Lung (tissue), 12 donors: Measurements from ENCODE around the gene PCSK1N. TPM values are rescaled to one million over a fixed set of nuclear protein-coding genes. Genes with fewer than 3 reads are reported as not detected.

Source experiments
- ATAC-seq: fragments of 200-7000 bp; cut with Tn5 transposase; one replicate; pipeline ENCODE4 v1.9.1; 2020; ENCODE audit warnings: moderate number of reproducible peaks; ENCODE audit not compliant: insufficient read depth, low FRiP score
- DNase-seq, 3 donors: peaks; one replicate each; pipeline ENCODE4 v3.0.0-alpha.2; 2013 to 2017
- H3K27ac ChIP-seq, 2 donors: one replicate each; pipeline ENCODE4 v1.5.1; 2013; ENCODE audit warnings: mild to moderate bottlenecking in 2 of 2, moderate library complexity in 2 of 2, control low read depth in 1 of 2, inconsistent platforms in 1 of 2, low read depth in 1 of 2, low read length in 1 of 2
- H3K27me3 ChIP-seq, 3 donors: one replicate each; pipeline ENCODE4 v1.5.1; 2013; ENCODE audit warnings: low read length in 2 of 3; ENCODE audit not compliant: control insufficient read depth in 3 of 3, insufficient read depth in 3 of 3
- H3K36me3 ChIP-seq, 4 donors: one replicate each; pipeline ENCODE4 v1.5.1; 2013; ENCODE audit warnings: low read length in 4 of 4, mild to moderate bottlenecking in 1 of 4, moderate library complexity in 1 of 4; ENCODE audit not compliant: control insufficient read depth in 4 of 4, insufficient read depth in 4 of 4
- H3K4me1 ChIP-seq, 5 donors: one replicate each; pipeline ENCODE4 v1.5.1; 2013; ENCODE audit warnings: low read length in 5 of 5, mild to moderate bottlenecking in 2 of 5, moderate library complexity in 1 of 5; ENCODE audit not compliant: control insufficient read depth in 5 of 5, insufficient read depth in 5 of 5
- H3K4me3 ChIP-seq: one replicate; pipeline ENCODE4 v1.5.1; 2013; ENCODE audit warnings: mild to moderate bottlenecking, control low read depth, moderate library complexity
- H3K9ac ChIP-seq, 2 donors: one replicate each; pipeline ENCODE4 v1.5.1; 2013; ENCODE audit warnings: low read length in 2 of 2, control low read depth in 1 of 2; ENCODE audit not compliant: insufficient read depth in 1 of 2
- H3K9me3 ChIP-seq, 4 donors: one replicate each; pipeline ENCODE4 v1.5.1; 2013; ENCODE audit warnings: low read length in 3 of 4, mild to moderate bottlenecking in 1 of 4, moderate library complexity in 1 of 4; ENCODE audit not compliant: control insufficient read depth in 4 of 4, insufficient read depth in 3 of 4
- WGBS, 2 donors: extraction: QIAGEN DNeasy Blood & Tissue Kit; methylation state at CpG; one replicate each; pipeline ENCODE4 v1.1.7; 2013; 5-methylcytosine and 5-hydroxymethylcytosine counted together
- polyA plus RNA-seq, 2 donors: library from polyadenylated mRNA; stranded (reverse); fragments of 200-250 nt; gene quantifications; one replicate each; pipeline ENCODE4 v1.2.1, GENCODE V29; 2013
- total RNA-seq, 2 donors: library from RNA; depleted of rRNA in 1 of 2; stranded (reverse); fragments of >200 nt in 1 of 2; gene quantifications; one replicate each; pipeline ENCODE4 v1.2.1, GENCODE V29; 2014 to 2021
- TF ChIP-seq, protein P1 (sequence below): IDR thresholded peaks from 2 replicates; pipeline ENCODE4 v1.5.1; 2012; ENCODE audit warnings: mild to moderate bottlenecking; ENCODE audit errors: control extremely low read depth, extremely low read depth
- donor health status: control.
- donor health status: control.
- donor health status: Bipolar disorder and iron deficiency.
- donor health status: healthy.
- donor health status: DM: yes; HTN: yes; CAD: no.

The PCSK1N gene
- total and polyA plus RNA-seq, 4 donors, result 1.3 to 10.7 (median 2.5) TPM

DNA sequence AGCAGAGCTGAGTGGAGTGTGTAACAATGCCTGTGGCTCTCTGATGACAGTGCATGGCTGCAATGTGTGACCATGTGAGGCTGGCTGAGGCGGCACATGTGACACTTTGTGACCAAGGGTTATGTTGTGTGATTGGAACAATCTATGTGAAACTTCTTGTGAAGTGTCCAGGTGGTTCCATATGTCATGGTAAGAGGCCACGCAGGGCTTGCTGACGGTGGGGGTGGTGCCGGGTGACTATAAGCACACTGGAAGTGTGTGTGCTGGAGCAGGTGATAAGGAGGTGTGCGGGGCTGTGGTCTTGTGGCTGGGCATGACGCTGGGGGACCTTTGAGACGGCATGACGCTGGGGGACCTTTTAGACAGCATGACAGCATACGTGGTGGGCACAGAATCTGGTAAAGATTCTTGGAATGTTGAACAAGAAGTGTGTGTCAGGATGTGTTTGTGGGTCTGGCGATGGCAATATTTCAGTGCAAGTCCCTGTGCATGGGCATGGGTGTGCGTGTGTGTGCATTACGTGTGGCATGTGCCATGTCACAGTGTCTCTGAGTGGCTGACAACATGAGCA lies 41.0 kb downstream of the PCSK1N start:
- no peak overlapping the region for H3K9ac ChIP-seq
- DNase-seq (no peak), ATAC-seq (no peak)
- H3K27ac ChIP-seq, result peak overlapping the region in 1 of 2 donors; percentile 4
- WGBS, 2 donors, result 78 to 90% methylated on average over 12 of the region's 12 CpGs
- no peak overlapping the region for H3K4me3 ChIP-seq
- no peaks in the 10 kb centered on the region for H3K36me3 ChIP-seq
- H3K9me3 ChIP-seq, result peaks cover 0 to 3% (median 0%) of the 10 kb centered on the region in 4 donors
- TF ChIP-seq, protein P1, sequence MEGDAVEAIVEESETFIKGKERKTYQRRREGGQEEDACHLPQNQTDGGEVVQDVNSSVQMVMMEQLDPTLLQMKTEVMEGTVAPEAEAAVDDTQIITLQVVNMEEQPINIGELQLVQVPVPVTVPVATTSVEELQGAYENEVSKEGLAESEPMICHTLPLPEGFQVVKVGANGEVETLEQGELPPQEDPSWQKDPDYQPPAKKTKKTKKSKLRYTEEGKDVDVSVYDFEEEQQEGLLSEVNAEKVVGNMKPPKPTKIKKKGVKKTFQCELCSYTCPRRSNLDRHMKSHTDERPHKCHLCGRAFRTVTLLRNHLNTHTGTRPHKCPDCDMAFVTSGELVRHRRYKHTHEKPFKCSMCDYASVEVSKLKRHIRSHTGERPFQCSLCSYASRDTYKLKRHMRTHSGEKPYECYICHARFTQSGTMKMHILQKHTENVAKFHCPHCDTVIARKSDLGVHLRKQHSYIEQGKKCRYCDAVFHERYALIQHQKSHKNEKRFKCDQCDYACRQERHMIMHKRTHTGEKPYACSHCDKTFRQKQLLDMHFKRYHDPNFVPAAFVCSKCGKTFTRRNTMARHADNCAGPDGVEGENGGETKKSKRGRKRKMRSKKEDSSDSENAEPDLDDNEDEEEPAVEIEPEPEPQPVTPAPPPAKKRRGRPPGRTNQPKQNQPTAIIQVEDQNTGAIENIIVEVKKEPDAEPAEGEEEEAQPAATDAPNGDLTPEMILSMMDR, result no peak
- no peaks in the 10 kb centered on the region for H3K27me3 ChIP-seq
- H3K4me1 ChIP-seq, result peaks cover 0 to 5% (median 0%) of the 10 kb centered on the region in 5 donors

DNA sequence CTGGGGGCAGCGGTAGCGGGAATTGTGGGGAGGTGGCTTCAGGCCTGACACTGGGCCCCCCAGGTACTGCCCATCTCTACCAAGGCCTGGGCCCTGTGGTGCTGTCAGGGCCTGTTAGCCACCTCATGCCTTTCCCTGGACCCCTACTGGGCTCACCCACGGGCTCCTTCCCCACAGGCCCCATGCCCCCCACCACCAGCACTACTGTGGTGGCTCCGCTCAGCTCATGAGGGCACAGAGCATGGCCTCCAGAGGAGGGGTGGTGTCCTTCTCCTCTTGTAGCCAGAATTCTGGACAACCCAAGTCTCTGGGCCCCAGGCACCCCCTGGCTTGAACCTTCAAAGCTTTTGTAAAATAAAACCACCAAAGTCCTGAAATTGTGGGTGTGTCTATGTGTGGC lies 41.5 kb downstream of the PCSK1N start:
- no peak for ATAC-seq
- 72 to 100% methylated on average over 1 to 4 of the region's 4 CpGs for WGBS, 2 donors
- DNase-seq, result no peak
- H3K27ac ChIP-seq, result no peak overlapping the region
- no peak overlapping the region for H3K4me3 ChIP-seq
- H3K9me3 ChIP-seq, result peaks cover 0 to 3% (median 0%) of the 10 kb centered on the region in 4 donors
- no peaks in the 10 kb centered on the region for H3K27me3 ChIP-seq
- no peaks in the 10 kb centered on the region for H3K36me3 ChIP-seq
- TF ChIP-seq, protein P1, result no peak
- no peak overlapping the region for H3K9ac ChIP-seq
- peaks cover 0 to 5% (median 0%) of the 10 kb centered on the region in 5 donors for H3K4me1 ChIP-seq

DNA sequence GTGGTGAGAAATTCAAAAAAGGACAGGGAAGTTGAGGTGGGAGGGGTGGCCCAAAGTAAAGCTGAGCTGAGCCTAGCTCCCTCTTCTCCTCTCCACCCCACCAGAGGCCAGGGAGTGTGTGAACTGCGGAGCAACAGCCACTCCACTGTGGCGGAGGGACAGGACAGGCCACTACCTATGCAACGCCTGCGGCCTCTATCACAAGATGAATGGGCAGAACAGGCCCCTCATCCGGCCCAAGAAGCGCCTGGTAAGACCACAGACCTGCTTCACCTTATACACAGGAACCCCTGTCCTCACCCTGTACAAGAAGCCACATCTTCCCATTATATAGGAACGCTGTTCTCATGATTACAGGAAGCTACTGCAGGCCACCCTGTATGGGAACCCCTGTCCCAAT lies 43.2 kb downstream of the PCSK1N start:
- Histone ChIP-seq H3K9me3 (peaks cover 0 to 3% (median 0%) of the 10 kb centered on the region in 4 donors), H3K9ac (no peak overlapping the region)

More for the DNA sequence above, 43.2 kb downstream of the PCSK1N start:
- no peak overlapping the region for H3K4me3 ChIP-seq
- H3K36me3 ChIP-seq, result no peaks in the 10 kb centered on the region
- H3K27me3 ChIP-seq, result no peaks in the 10 kb centered on the region
- 76 to 88% methylated on average over 2 to 7 of the region's 7 CpGs for WGBS, 2 donors
- DNase-seq (no peak), ATAC-seq (no peak)
- H3K27ac ChIP-seq, result no peak overlapping the region
- H3K4me1 ChIP-seq, result peaks cover 0 to 5% (median 0%) of the 10 kb centered on the region in 5 donors
- TF ChIP-seq, protein P1, result no peak
